Measurements from ENCODE around the gene IFNA2.

GRCh38 chr9:21350787-21351186, 34.4 kb downstream of the IFNA2 start, which contains the start of gene IFNA6:
- TF ChIP-seq, protein P1, sequence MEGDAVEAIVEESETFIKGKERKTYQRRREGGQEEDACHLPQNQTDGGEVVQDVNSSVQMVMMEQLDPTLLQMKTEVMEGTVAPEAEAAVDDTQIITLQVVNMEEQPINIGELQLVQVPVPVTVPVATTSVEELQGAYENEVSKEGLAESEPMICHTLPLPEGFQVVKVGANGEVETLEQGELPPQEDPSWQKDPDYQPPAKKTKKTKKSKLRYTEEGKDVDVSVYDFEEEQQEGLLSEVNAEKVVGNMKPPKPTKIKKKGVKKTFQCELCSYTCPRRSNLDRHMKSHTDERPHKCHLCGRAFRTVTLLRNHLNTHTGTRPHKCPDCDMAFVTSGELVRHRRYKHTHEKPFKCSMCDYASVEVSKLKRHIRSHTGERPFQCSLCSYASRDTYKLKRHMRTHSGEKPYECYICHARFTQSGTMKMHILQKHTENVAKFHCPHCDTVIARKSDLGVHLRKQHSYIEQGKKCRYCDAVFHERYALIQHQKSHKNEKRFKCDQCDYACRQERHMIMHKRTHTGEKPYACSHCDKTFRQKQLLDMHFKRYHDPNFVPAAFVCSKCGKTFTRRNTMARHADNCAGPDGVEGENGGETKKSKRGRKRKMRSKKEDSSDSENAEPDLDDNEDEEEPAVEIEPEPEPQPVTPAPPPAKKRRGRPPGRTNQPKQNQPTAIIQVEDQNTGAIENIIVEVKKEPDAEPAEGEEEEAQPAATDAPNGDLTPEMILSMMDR (IDR thresholded peaks at IDR 0.05; ENCODE audit: low read depth, low read length, missing input control): no peak
- TF ChIP-seq NR2F2 (IDR thresholded peaks at IDR 0.05): no peak
- TF ChIP-seq REST (IDR thresholded peaks at IDR 0.05): no peak

All from liver (tissue), 3 donors.